HL-60 (cell line): ENCODE results near the gene TPI1.

ENCODE experiments used
- DNase-seq, 2 experiments: peaks; one replicate each; pipeline ENCODE4 v3.0.0-alpha.2; 2010 to 2020; ENCODE audit warnings: low read depth in 1 of 2, low spot score in 1 of 2
- H3K27ac ChIP-seq: fragments of 250-450 bp; sonication (Bioruptor Pico); replicated peaks from 2 replicates; pipeline ENCODE4 v1.5.1; 2020; ENCODE audit warnings: mild to moderate bottlenecking, moderate library complexity
- H3K27me3 ChIP-seq: fragments of 250-450 bp; sonication (Bioruptor Pico); 2 replicates; pipeline ENCODE4 v1.5.1; 2021; ENCODE audit warnings: mild to moderate bottlenecking, moderate library complexity; ENCODE audit not compliant: insufficient read depth, poor library complexity, severe bottlenecking
- H3K4me3 ChIP-seq: replicated peaks from 2 replicates; pipeline ENCODE4 v1.5.1; 2011; ENCODE audit warnings: mild to moderate bottlenecking, control low read depth, low read length; ENCODE audit not compliant: insufficient read depth
- GABPA ChIP-seq: IDR thresholded peaks from 2 replicates; pipeline ENCODE4 v1.6.1; 2012; ENCODE audit warnings: low read depth
- POLR2AphosphoS5 ChIP-seq: IDR thresholded peaks from 2 replicates; pipeline ENCODE4 v1.6.1; 2012; ENCODE audit warnings: low read depth
- SPI1 ChIP-seq: IDR thresholded peaks from 2 replicates; pipeline ENCODE4 v1.6.1; 2012; ENCODE audit warnings: low read depth, mild to moderate bottlenecking, borderline replicate concordance
- TF ChIP-seq, protein P1 (sequence below): IDR thresholded peaks from one replicate; pipeline ENCODE4 v1.5.1; 2011; ENCODE audit warnings: low read length, control low read depth, inconsistent platforms; ENCODE audit not compliant: insufficient read depth
- TF ChIP-seq, protein P2 (sequence below): IDR thresholded peaks from 2 replicates; pipeline ENCODE4 v1.6.1; 2012; ENCODE audit warnings: low read depth; ENCODE audit not compliant: insufficient replicate concordance

TPI1 gene

DNA sequence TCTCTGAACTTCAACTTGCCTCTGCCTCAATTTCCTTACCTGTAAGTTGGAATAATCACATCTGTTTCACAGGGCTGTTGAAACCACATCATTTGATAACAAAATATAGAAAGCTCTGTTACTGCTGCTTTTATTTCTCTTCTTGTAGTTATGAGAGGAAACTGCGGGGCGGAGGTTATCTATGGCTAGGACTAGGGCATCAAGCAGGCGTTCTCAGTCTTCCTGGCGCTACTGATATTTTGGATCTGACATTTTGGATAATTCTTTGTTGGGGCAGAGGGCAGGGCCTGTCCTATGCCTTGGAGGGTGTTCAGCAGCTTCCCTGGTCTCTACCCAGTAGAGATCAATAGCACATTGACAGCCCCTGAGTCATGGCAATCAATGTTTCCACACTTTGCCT lies 35.2 kb upstream of the TPI1 start:
- no peak for DNase-seq
- Histone ChIP-seq H3K27ac (no peak overlapping the region), H3K4me3 (no peak overlapping the region), H3K27me3 (peaks cover 17% of the 10 kb centered on the region)
- TF ChIP-seq GABPA (no peak), POLR2AphosphoS5 (no peak), SPI1 (no peak)
- TF ChIP-seq, protein P1, sequence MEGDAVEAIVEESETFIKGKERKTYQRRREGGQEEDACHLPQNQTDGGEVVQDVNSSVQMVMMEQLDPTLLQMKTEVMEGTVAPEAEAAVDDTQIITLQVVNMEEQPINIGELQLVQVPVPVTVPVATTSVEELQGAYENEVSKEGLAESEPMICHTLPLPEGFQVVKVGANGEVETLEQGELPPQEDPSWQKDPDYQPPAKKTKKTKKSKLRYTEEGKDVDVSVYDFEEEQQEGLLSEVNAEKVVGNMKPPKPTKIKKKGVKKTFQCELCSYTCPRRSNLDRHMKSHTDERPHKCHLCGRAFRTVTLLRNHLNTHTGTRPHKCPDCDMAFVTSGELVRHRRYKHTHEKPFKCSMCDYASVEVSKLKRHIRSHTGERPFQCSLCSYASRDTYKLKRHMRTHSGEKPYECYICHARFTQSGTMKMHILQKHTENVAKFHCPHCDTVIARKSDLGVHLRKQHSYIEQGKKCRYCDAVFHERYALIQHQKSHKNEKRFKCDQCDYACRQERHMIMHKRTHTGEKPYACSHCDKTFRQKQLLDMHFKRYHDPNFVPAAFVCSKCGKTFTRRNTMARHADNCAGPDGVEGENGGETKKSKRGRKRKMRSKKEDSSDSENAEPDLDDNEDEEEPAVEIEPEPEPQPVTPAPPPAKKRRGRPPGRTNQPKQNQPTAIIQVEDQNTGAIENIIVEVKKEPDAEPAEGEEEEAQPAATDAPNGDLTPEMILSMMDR = no peak
- TF ChIP-seq, protein P2, sequence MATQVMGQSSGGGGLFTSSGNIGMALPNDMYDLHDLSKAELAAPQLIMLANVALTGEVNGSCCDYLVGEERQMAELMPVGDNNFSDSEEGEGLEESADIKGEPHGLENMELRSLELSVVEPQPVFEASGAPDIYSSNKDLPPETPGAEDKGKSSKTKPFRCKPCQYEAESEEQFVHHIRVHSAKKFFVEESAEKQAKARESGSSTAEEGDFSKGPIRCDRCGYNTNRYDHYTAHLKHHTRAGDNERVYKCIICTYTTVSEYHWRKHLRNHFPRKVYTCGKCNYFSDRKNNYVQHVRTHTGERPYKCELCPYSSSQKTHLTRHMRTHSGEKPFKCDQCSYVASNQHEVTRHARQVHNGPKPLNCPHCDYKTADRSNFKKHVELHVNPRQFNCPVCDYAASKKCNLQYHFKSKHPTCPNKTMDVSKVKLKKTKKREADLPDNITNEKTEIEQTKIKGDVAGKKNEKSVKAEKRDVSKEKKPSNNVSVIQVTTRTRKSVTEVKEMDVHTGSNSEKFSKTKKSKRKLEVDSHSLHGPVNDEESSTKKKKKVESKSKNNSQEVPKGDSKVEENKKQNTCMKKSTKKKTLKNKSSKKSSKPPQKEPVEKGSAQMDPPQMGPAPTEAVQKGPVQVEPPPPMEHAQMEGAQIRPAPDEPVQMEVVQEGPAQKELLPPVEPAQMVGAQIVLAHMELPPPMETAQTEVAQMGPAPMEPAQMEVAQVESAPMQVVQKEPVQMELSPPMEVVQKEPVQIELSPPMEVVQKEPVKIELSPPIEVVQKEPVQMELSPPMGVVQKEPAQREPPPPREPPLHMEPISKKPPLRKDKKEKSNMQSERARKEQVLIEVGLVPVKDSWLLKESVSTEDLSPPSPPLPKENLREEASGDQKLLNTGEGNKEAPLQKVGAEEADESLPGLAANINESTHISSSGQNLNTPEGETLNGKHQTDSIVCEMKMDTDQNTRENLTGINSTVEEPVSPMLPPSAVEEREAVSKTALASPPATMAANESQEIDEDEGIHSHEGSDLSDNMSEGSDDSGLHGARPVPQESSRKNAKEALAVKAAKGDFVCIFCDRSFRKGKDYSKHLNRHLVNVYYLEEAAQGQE = no peak

- H3K27me3 ChIP-seq = peaks cover 12% of the 10 kb centered on the region
- no peak overlapping the region for H3K4me3 ChIP-seq
- TF ChIP-seq POLR2AphosphoS5 (no peak), SPI1 (no peak), GABPA (no peak)
- TF ChIP-seq, protein P1 = no peak
- TF ChIP-seq, protein P2 = no peak
- H3K27ac ChIP-seq = no peak overlapping the region
- DNase-seq = no peak
Observed at GRCh38 chr12:6833189-6833890, 34.0 kb upstream of the TPI1 start.

DNA sequence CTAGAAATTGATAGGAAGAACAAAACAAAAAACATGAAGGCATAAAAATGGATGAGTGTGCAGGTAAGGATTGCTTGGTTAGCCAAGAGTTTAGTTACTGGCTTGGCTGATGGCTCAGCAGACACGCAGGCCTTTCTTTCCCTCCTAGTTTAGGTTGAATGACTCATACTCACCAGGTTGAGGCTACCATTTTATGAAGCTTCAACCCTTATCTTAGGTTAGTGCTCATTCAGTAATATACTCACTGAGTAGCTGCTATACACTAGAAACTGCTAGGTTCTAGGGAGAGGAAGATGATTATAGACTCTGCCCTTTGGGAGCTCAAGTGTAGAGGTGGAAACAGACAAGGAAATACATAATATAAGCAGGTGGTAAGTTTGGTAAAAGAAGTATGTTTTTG lies 33.1 kb upstream of the TPI1 start:
- TF ChIP-seq, protein P1 = no peak
- no peak for TF ChIP-seq SPI1
- no peak for TF ChIP-seq GABPA
- TF ChIP-seq, protein P2 = no peak
- no peak for TF ChIP-seq POLR2AphosphoS5
- H3K27me3 ChIP-seq = peaks cover 7% of the 10 kb centered on the region
- no peak overlapping the region for H3K4me3 ChIP-seq
- no peak for DNase-seq
- no peak overlapping the region for H3K27ac ChIP-seq
